HG03066 (cell line): ENCODE data around the gene MAB21L2.

Experiments
- ATAC-seq: cut with Tn5 transposase; IDR thresholded peaks from one replicate; pipeline ENCODE4 v1.9.1; 2021; ENCODE audit warnings: low read depth; ENCODE audit not compliant: unreplicated experiment

The MAB21L2 gene

DNA sequence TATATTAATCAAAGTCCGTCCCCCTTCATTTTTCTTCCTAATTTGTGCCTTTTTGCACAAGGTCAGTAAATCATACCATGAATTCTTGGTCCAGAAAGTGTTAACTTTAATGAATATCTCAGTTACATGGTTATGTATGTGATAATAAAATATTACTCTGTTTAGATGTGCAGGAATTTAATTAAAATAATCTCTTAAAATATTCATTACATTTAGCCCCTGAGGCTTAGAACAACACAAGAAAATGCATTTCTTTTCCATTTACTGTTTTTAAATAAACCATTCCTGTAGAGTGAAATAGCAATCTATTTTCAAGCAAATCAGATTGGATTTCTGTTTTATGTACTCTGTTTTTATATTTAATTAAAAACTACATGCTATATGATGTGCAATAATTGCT is 17.6 kb downstream of the MAB21L2 start:
- ATAC-seq = no peak

DNA sequence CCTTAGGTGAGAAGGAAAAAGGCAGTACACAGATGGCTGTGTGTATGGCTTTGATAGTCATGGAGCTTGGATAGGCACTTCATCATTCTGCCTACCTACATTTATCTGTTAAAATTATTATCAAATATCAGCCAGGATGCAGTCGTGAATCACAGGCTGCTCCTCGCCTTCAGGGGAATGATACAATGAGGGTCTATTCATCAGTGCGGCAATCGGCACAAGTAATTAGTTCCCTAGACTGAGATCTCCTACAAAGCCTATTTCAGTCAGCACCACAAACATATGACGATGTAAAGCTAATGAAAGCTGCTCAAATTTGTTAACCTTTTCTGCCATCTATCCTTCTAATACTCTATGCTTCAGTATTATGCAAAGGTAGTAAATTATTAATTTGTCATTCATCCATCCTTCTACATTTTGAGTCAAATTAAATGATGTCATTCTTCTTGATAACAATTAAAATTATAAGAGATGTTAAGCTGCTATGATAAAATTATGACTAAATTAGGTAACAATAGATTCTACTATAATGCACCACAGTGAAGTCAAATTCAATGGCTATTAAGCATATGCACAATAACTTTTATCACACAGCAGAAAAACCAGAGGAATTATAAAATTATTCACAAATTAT is 19.0 kb downstream of the MAB21L2 start:
- ATAC-seq = no peak

DNA sequence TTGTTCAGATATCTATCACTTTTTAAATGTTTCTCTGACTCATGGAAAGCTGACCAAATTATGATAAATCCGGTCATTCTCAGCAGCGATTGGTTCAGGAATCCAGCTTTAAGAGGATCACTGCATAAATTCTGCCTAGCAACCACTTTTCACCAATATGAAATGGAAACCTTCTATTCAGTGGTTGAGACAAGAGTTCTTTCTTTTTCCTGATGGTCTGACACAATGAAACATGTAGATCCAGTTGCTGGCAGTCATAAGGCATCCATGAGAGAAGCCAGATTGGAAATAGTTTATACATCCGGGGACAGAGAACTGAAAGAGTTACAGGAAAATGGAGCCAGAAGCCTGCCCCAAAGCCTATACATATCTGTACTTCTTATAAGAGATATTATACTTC is 27.2 kb downstream of the MAB21L2 start:
- no peak for ATAC-seq

DNA sequence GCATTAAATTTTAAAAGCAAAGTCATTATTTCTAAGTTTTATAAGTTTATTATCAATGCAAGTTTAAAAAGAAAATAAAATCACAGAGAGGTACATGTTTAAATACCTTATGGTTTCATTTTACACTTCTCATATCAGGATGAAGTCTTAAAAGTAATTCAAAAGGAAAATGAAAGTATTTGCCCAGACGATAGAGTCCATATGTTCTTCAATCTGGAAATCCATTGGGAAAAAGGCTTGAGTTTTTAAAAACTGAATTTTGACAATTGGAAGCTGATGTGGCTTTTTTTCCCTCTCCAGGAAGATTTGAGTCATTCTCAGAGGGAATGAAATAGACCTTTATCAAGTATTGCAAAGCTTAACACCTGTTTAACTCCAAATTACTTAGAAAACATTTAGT is 37.1 kb downstream of the MAB21L2 start:
- ATAC-seq = no peak

DNA sequence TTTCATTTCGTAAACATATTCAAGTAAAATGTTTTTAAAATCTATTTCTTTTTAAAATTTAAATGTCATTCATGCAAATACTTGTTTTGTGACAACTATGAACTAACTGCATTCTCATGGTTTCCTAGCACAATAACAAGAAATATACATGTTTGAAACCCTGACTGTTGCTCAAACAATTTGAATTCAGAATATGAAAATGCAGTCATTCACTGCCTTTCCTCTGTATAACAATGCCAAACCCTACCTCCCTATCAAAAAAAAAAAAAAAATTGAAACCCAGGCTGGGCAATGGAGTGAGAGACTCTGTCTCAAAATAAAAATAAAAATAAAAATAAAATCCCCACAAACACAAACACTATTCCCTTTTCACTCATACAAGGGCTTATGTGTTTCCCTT is 42.1 kb downstream of the MAB21L2 start:
- no peak for ATAC-seq

DNA sequence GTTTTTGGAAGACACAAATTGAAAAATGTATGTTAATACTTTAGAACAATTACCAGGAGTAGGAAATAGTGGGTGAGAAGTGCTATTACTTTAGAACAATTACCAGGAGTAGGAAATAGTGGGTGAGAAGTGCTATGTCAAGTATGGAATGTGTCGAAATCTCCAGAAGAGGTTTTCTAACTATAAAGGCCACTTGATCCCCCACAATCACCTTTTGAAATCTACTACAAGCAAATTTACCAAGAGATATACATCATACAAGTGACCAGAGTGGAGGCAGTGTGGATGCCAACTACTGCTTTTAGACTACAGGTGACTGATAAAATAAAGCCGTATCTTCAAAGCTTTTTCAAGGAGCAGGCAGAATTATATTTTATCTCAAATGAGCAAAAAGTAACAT is 43.1 kb downstream of the MAB21L2 start:
- ATAC-seq = no peak

DNA sequence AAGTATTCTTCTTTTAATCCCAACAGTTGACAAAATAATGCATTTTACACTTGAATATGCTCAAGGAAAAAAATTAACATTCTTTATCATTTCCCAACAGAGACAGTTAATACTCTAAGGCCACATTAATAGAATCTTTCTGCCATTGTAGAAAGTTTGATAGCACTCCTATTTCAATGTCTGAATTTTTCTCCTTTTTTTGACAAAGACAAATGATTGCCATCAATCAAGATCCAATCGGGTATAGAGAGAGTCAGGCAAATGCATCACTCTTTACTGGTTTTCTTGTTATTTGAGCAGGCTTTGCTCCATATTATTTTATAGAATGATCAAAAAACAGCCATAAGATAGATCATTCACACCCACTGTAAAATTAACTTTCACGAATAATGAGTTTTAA is 46.1 kb downstream of the MAB21L2 start:
- no peak for ATAC-seq

DNA sequence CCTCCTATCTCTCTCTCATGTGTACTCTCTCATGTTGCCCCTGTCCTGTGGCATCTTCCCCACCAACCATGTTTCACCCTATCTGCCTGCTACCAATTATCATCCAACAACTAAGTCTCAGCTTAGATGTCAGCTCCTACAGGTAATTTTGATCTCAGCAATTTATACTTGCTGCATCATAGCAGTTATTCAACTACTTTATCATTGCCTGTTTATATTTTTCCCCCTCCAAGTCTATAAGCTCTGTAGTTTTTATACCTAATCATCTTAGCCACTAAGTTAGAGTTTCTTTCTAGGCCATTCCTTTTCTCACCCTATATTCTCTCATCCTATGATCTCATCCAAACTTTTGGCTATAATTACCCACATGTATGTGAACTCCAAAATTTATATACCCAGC is 50.7 kb downstream of the MAB21L2 start:
- ATAC-seq = no peak
